Measurements from ENCODE around the gene NR2C2AP.
A peak's percentile ranks its signal among the peaks of the same experiment; 100 is the strongest.
"Not testable (repeated sequence)": the region's sequence is repeated elsewhere in the genome, so short reads cannot be mapped to it uniquely, and the experiment has no call there.

The NR2C2AP gene

GRCh38 chr19:19179548-19180441 is 23.4 kb downstream of the NR2C2AP start:
- DNase-seq: no peak

GRCh38 chr19:19176950-19177349 is 26.3 kb downstream of the NR2C2AP start:
- no peak for DNase-seq

- not testable (repeated sequence) for DNase-seq
These were observed 30.0 kb downstream of the NR2C2AP start for GRCh38 chr19:19173243-19173642.

- peak; percentile 26 for DNase-seq
These were observed 31.2 kb downstream of the NR2C2AP start for GRCh38 chr19:19171821-19172532.

GRCh38 chr19:19170873-19171672 is 32.1 kb downstream of the NR2C2AP start:
- no peak for DNase-seq

- DNase-seq: no peak
These were observed 33.0 kb downstream of the NR2C2AP start, which contains the start of gene MEF2B for GRCh38 chr19:19170053-19170872. MEF2B (minus strand) TSS chr19:19170263; CDS start chr19:19150735, 19,528 bp downstream.

GRCh38 chr19:19169236-19170052 is 33.8 kb downstream of the NR2C2AP start:
- DNase-seq: no peak

GRCh38 chr19:19167612-19168011 is 35.6 kb downstream of the NR2C2AP start:
- no peak for DNase-seq

- no peak for DNase-seq
These were observed 37.8 kb downstream of the NR2C2AP start for GRCh38 chr19:19165396-19165795.

- no peak for DNase-seq
These were observed 40.7 kb downstream of the NR2C2AP start for GRCh38 chr19:19162495-19162894.

- DNase-seq: no peak
These were observed 42.7 kb downstream of the NR2C2AP start for GRCh38 chr19:19160461-19161035.

- DNase-seq: no peak
These were observed 43.7 kb downstream of the NR2C2AP start for GRCh38 chr19:19159534-19159933.

GRCh38 chr19:19157808-19158207 is 45.4 kb downstream of the NR2C2AP start:
- DNase-seq: no peak

GRCh38 chr19:19155495-19156219 is 47.6 kb downstream of the NR2C2AP start:
- DNase-seq: no peak

GRCh38 chr19:19154768-19155494 is 48.3 kb downstream of the NR2C2AP start:
- DNase-seq: no peak

- DNase-seq: no peak
These were observed 50.4 kb downstream of the NR2C2AP start for GRCh38 chr19:19152668-19153384.

- DNase-seq: no peak
These were observed 51.8 kb downstream of the NR2C2AP start for GRCh38 chr19:19151418-19151817.

All from GF-D8 (cell line).